ENCODE results near the gene ZNF451.

Gene ZNF451

DNA sequence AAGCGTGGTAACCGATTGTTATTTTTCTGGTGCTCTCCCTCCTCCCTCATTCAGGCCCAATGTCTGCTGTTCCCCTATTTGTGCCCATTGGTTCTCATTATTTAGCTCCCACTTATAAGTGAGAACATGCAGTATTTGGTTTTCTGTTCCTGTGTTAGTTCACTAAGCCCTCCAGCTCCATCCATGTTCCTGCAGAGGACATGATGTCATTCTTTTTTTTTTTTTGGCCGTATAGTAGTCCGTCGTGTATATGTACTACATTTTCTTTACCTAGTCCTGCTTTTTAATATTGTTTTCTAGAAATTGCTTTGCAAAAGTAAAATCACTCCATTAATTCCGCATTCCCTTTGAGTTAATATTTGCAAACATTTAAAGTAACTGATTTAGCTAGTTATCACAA, 23.1 kb downstream of the ZNF451 start:
- no peaks in the 10 kb centered on the region for H3K27me3 Mint-ChIP-seq (ENCODE audit: low read depth)
- peaks cover 21% of the 10 kb centered on the region for H3K4me1 Mint-ChIP-seq (ENCODE audit: low read depth)
- H3K9me3 Mint-ChIP-seq = no peaks in the 10 kb centered on the region
- no peak overlapping the region for H3K27ac Mint-ChIP-seq
- no peak overlapping the region for H3K4me3 Mint-ChIP-seq
- peaks cover 21% of the 10 kb centered on the region for H3K36me3 Mint-ChIP-seq (ENCODE audit: low read depth)
- DNase-seq (ENCODE audit: low spot score) = no peak

- H3K27ac Mint-ChIP-seq = no peak overlapping the region
- peaks cover 10% of the 10 kb centered on the region for H3K9me3 Mint-ChIP-seq
- H3K27me3 Mint-ChIP-seq (ENCODE audit: low read depth) = no peaks in the 10 kb centered on the region
- peaks cover 39% of the 10 kb centered on the region for H3K36me3 Mint-ChIP-seq (ENCODE audit: low read depth)
- peaks cover 12% of the 10 kb centered on the region for H3K4me1 Mint-ChIP-seq (ENCODE audit: low read depth)
- H3K4me3 Mint-ChIP-seq = no peak overlapping the region
- no peak for DNase-seq (ENCODE audit: low spot score)
These were observed 26.8 kb downstream of the ZNF451 start for GRCh38 chr6:57116776-57117175.

DNA sequence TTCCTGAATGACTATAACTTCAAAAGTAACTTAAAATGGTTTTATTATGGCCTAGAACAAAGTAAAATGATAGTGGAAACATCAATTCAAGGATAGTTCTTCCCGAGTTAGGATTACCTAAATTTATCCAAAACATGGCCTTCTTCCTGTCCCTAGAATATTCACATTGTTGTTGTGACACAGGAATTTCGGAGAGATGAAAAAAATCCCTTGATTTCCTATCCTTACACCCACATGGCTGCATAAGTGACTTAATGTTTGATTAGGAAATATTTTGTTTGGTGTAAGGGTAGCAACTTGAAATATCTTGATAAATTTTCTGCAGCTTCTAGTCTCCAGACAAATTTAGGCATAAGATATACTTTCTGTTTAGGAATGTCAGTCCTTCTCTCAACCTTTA, 27.8 kb downstream of the ZNF451 start:
- H3K4me1 Mint-ChIP-seq (ENCODE audit: low read depth) = peaks cover 9% of the 10 kb centered on the region
- H3K27ac Mint-ChIP-seq = no peak overlapping the region
- H3K9me3 Mint-ChIP-seq = peaks cover 16% of the 10 kb centered on the region
- H3K27me3 Mint-ChIP-seq (ENCODE audit: low read depth) = no peaks in the 10 kb centered on the region
- no peak overlapping the region for H3K4me3 Mint-ChIP-seq
- peaks cover 49% of the 10 kb centered on the region for H3K36me3 Mint-ChIP-seq (ENCODE audit: low read depth)
- DNase-seq (ENCODE audit: low spot score) = no peak

GRCh38 chr6:57123111-57123510, 33.1 kb downstream of the ZNF451 start:
- no peak overlapping the region for H3K27ac Mint-ChIP-seq
- peaks cover 16% of the 10 kb centered on the region for H3K9me3 Mint-ChIP-seq
- peaks cover 12% of the 10 kb centered on the region for H3K4me1 Mint-ChIP-seq (ENCODE audit: low read depth)
- H3K27me3 Mint-ChIP-seq (ENCODE audit: low read depth) = no peaks in the 10 kb centered on the region
- no peak for DNase-seq (ENCODE audit: low spot score)
- peaks cover 59% of the 10 kb centered on the region for H3K36me3 Mint-ChIP-seq (ENCODE audit: low read depth)
- no peak overlapping the region for H3K4me3 Mint-ChIP-seq

DNA sequence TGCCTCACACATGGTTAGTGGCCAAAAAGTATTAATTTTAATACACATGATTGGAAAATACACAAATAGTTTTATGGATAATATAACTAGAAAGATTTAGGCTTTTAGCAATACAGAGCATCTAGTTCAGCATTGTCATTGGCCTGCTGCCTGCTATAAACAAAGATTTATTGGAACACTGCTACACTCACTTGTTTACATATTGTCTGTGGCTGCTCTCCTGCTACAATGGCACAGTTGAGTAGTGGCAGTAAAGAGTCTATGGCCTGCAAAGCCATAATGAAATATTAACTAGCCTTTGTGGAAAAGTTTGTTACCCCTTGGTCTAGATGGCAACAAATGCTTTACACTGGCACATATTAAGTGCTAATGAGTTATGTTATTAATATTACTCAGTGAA, 37.8 kb downstream of the ZNF451 start:
- peaks cover 29% of the 10 kb centered on the region for H3K36me3 Mint-ChIP-seq (ENCODE audit: low read depth)
- H3K9me3 Mint-ChIP-seq = no peaks in the 10 kb centered on the region
- no peak overlapping the region for H3K27ac Mint-ChIP-seq
- peaks cover 18% of the 10 kb centered on the region for H3K4me1 Mint-ChIP-seq (ENCODE audit: low read depth)
- H3K27me3 Mint-ChIP-seq (ENCODE audit: low read depth) = no peaks in the 10 kb centered on the region
- no peak for DNase-seq (ENCODE audit: low spot score)
- H3K4me3 Mint-ChIP-seq = no peak overlapping the region

- Mint-ChIP-seq H3K9me3 (no peaks in the 10 kb centered on the region), H3K27me3 (ENCODE audit: low read depth) (no peaks in the 10 kb centered on the region), H3K4me3 (no peak overlapping the region), H3K36me3 (ENCODE audit: low read depth) (peaks cover 26% of the 10 kb centered on the region), H3K27ac (no peak overlapping the region), H3K4me1 (ENCODE audit: low read depth) (peaks cover 13% of the 10 kb centered on the region)
- DNase-seq (ENCODE audit: low spot score) = no peak
These were observed 40.7 kb downstream of the ZNF451 start for GRCh38 chr6:57130661-57131177.

DNA sequence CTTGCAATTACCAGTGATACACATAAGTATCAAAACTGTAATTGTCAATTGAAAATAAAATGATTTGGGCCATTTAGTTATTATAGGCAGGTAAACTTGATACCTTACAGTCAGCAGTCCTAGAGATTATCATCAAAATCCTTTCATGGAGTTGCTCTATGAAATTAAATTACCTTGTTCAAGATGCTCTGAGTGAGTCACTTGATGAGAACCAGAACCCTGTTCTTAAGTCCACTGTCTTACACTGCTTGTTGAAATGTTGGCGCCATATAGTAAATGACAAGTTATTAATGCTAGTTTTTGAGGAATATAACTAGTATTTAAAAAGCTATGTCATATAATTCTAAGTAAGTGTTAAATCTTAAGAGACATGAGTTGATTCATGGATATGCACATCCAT, 45.0 kb downstream of the ZNF451 start:
- H3K27me3 Mint-ChIP-seq (ENCODE audit: low read depth) = no peaks in the 10 kb centered on the region
- H3K4me3 Mint-ChIP-seq = no peak overlapping the region
- H3K36me3 Mint-ChIP-seq (ENCODE audit: low read depth) = peaks cover 38% of the 10 kb centered on the region
- no peak for DNase-seq (ENCODE audit: low spot score)
- peaks cover 17% of the 10 kb centered on the region for H3K4me1 Mint-ChIP-seq (ENCODE audit: low read depth)
- H3K9me3 Mint-ChIP-seq = no peaks in the 10 kb centered on the region
- no peak overlapping the region for H3K27ac Mint-ChIP-seq

DNA sequence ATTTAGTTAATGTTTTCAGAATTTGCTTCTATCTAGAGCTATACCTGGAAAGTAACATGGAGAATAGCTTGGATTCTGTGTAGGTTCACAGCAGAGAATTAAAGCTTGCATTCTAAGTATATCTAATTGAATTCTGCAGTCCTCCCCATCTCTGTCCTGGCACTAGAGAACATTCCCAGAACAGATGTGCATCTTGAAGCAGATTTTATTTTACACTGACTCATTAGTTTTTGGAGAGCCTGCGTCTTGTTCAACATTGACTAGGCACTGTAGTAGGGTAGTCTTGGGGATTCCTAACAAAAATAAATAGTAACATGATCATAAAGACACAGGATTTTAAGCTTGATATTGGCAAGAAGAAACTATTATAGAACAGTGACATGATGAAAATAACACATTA, 45.9 kb downstream of the ZNF451 start:
- Mint-ChIP-seq H3K27ac (no peak overlapping the region), H3K27me3 (ENCODE audit: low read depth) (no peaks in the 10 kb centered on the region), H3K4me3 (no peak overlapping the region), H3K9me3 (no peaks in the 10 kb centered on the region), H3K4me1 (ENCODE audit: low read depth) (peaks cover 12% of the 10 kb centered on the region), H3K36me3 (ENCODE audit: low read depth) (peaks cover 39% of the 10 kb centered on the region)
- no peak for DNase-seq (ENCODE audit: low spot score)

GRCh38 chr6:57137350-57137749, 47.4 kb downstream of the ZNF451 start:
- H3K27ac Mint-ChIP-seq = no peak overlapping the region
- H3K27me3 Mint-ChIP-seq (ENCODE audit: low read depth) = no peaks in the 10 kb centered on the region
- no peak for DNase-seq (ENCODE audit: low spot score)
- H3K4me1 Mint-ChIP-seq (ENCODE audit: low read depth) = peaks cover 14% of the 10 kb centered on the region
- H3K36me3 Mint-ChIP-seq (ENCODE audit: low read depth) = peaks cover 49% of the 10 kb centered on the region
- H3K4me3 Mint-ChIP-seq = no peak overlapping the region
- no peaks in the 10 kb centered on the region for H3K9me3 Mint-ChIP-seq

- DNase-seq (ENCODE audit: low spot score) = no peak
- Mint-ChIP-seq H3K4me1 (ENCODE audit: low read depth) (peaks cover 16% of the 10 kb centered on the region), H3K9me3 (no peaks in the 10 kb centered on the region), H3K27ac (no peak overlapping the region), H3K36me3 (ENCODE audit: low read depth) (peaks cover 54% of the 10 kb centered on the region), H3K27me3 (ENCODE audit: low read depth) (no peaks in the 10 kb centered on the region), H3K4me3 (no peak overlapping the region)
These were observed 48.0 kb downstream of the ZNF451 start for GRCh38 chr6:57138026-57138425.

DNA sequence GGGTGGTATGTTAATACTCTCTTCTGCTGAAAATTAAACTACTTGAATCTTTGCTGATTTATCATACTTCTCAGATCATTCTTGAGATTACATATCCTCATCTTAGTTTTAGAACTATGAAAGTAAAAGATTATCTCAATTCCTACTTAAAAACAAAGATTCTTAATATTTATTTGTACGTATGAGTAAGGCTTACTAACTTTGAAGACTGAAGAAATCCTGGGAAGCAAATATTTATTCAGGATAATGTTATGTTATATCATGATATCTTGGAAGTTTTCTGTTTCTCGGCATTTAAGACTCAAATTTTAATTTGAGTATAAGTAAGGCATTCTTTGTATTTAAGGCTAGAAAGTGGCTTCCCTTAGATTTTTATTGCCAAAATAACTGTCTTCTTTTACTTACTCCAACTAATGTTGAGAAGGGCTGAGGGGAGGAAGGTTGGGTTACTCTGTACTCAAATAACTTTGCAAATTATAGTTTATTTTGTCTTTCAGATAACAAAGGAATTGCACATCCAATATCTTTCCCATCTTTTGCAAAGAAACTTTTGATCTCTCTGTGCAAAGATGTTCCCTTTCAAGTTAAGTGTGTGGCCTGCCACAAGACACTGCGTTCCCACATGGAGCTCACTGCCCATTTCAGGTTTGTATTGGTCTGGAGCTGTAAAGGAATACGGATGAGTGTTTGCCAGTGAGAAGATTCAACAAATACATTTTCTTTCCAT, 51.6 kb downstream of the ZNF451 start:
- H3K9me3 Mint-ChIP-seq = peaks cover 3% of the 10 kb centered on the region
- no peak overlapping the region for H3K4me3 Mint-ChIP-seq
- no peaks in the 10 kb centered on the region for H3K27me3 Mint-ChIP-seq (ENCODE audit: low read depth)
- no peak for DNase-seq (ENCODE audit: low spot score)
- no peak overlapping the region for H3K27ac Mint-ChIP-seq
- peaks cover 61% of the 10 kb centered on the region for H3K36me3 Mint-ChIP-seq (ENCODE audit: low read depth)
- H3K4me1 Mint-ChIP-seq (ENCODE audit: low read depth) = peaks cover 19% of the 10 kb centered on the region

DNA sequence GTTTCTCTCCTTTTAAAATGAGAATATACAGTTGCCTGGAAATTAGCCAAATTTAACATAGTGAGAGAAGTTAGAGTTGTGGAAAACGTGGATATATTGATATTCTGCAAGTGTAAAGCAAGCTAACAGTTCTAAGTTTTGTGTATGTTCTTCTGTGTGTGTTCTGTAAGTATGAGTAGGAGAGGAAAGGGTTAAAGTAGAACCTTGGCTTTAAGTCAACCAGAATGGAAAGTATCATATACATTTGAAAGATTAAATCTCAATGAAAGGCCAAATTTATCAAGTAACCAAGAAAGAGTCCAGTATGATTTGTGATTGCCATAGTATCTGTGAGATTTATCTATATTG, 52.2 kb downstream of the ZNF451 start:
- H3K9me3 Mint-ChIP-seq = peaks cover 3% of the 10 kb centered on the region
- H3K27me3 Mint-ChIP-seq (ENCODE audit: low read depth) = no peaks in the 10 kb centered on the region
- H3K36me3 Mint-ChIP-seq (ENCODE audit: low read depth) = peaks cover 60% of the 10 kb centered on the region
- no peak overlapping the region for H3K4me3 Mint-ChIP-seq
- no peak for DNase-seq (ENCODE audit: low spot score)
- peaks cover 19% of the 10 kb centered on the region for H3K4me1 Mint-ChIP-seq (ENCODE audit: low read depth)
- no peak overlapping the region for H3K27ac Mint-ChIP-seq

DNA sequence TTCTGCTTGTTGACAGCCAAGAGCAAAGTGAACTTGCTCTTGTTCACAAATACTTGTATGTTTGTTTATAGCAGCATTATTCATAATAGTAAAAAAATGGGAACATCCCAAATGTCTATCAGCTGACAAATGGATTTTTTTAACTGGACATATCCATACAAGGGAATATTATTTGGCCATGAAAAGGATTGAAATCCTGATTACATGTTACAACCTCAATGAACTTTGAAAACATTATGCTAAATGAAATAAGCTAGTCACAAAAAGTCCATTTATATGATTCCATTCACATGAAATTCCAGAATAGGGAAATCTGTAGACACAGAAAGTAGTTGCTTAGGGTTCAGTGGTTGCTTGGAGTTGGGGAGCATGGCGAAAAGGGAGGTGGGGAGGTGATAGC, 53.7 kb downstream of the ZNF451 start:
- no peak for DNase-seq (ENCODE audit: low spot score)
- Mint-ChIP-seq H3K36me3 (ENCODE audit: low read depth) (peaks cover 67% of the 10 kb centered on the region), H3K4me1 (ENCODE audit: low read depth) (peaks cover 33% of the 10 kb centered on the region)

GRCh38 chr6:57147401-57147800, 57.4 kb downstream of the ZNF451 start:
- peak overlapping the region; percentile 85 for H3K27ac Mint-ChIP-seq
- peak overlapping the region; percentile 78 for H3K4me3 Mint-ChIP-seq
- H3K4me1 Mint-ChIP-seq (ENCODE audit: low read depth) = peaks cover 36% of the 10 kb centered on the region

More for the DNA sequence above, 53.7 kb downstream of the ZNF451 start:
- no peak overlapping the region for H3K27ac Mint-ChIP-seq
- H3K27me3 Mint-ChIP-seq (ENCODE audit: low read depth) = no peaks in the 10 kb centered on the region
- H3K4me3 Mint-ChIP-seq = no peak overlapping the region
- peaks cover 3% of the 10 kb centered on the region for H3K9me3 Mint-ChIP-seq

More at GRCh38 chr6:57147401-57147800, 57.4 kb downstream of the ZNF451 start:
- peaks cover 72% of the 10 kb centered on the region for H3K36me3 Mint-ChIP-seq (ENCODE audit: low read depth)
- peaks cover 3% of the 10 kb centered on the region for H3K9me3 Mint-ChIP-seq
- H3K27me3 Mint-ChIP-seq (ENCODE audit: low read depth) = no peaks in the 10 kb centered on the region
- no peak for DNase-seq (ENCODE audit: low spot score)

Data from T-helper 2 cell treated with Interferon-gamma antibody and Interleukin-4, amounts not matched to agents 5 μg/mL and 100 μg/mL, for 36 hours (primary cell).